KMS-11 (cell line): Measurements from ENCODE around the gene AIPL1.

ENCODE experiments used
- H2AFZ ChIP-seq: fragments of 200-600 bp; sonication (generic); 2 replicates; pipeline ENCODE4 v1.6.1; 2016; ENCODE audit warnings: antibody characterized with exemption, mixed run types, low read depth
- H3K27ac ChIP-seq: fragments of 200-600 bp; sonication (generic); 2 replicates; pipeline ENCODE4 v1.6.1; 2016; ENCODE audit warnings: mild to moderate bottlenecking, mixed run types
- H3K27me3 ChIP-seq: fragments of 200-600 bp; sonication (generic); 2 replicates; pipeline ENCODE4 v1.6.1; 2017; ENCODE audit warnings: mild to moderate bottlenecking, low read depth, mixed run types, moderate library complexity; ENCODE audit not compliant: insufficient read depth
- H3K36me3 ChIP-seq: fragments of 200-600 bp; sonication (generic); 2 replicates; pipeline ENCODE4 v1.6.1; 2017; ENCODE audit warnings: mild to moderate bottlenecking, mixed run types; ENCODE audit not compliant: insufficient read depth
- H3K4me1 ChIP-seq: fragments of 200-600 bp; sonication (generic); 2 replicates; pipeline ENCODE4 v1.6.1; 2016; ENCODE audit warnings: mild to moderate bottlenecking, low read depth, mixed run types; ENCODE audit not compliant: poor library complexity, severe bottlenecking
- H3K4me2 ChIP-seq: fragments of 200-600 bp; sonication (generic); 2 replicates; pipeline ENCODE4 v1.7.0; 2016; ENCODE audit warnings: mild to moderate bottlenecking, mixed run types
- H3K4me3 ChIP-seq: fragments of 200-600 bp; sonication (generic); IDR thresholded peaks from 2 replicates; pipeline ENCODE4 v1.6.1; 2017; ENCODE audit warnings: low read depth, low read length, mixed read lengths; ENCODE audit not compliant: insufficient read depth
- H3K79me2 ChIP-seq: fragments of 200-600 bp; sonication (generic); 2 replicates; pipeline ENCODE4 v1.6.1; 2016; ENCODE audit warnings: low read depth, mixed run types; ENCODE audit not compliant: insufficient read depth
- H3K9ac ChIP-seq: fragments of 200-600 bp; sonication (generic); 2 replicates; pipeline ENCODE4 v1.6.1; 2016; ENCODE audit warnings: mild to moderate bottlenecking, mixed run types
- H4K20me1 ChIP-seq: fragments of 200-600 bp; sonication (generic); 2 replicates; pipeline ENCODE4 v1.6.1; 2016; ENCODE audit warnings: mild to moderate bottlenecking, mixed run types; ENCODE audit not compliant: insufficient read depth
- TF ChIP-seq, protein P1 (sequence below): fragments of 200-600 bp; sonication (generic); conservative IDR thresholded peaks from 2 replicates; pipeline ENCODE4 v1.6.1; 2017; ENCODE audit warnings: low read depth, mild to moderate bottlenecking, antibody characterized with exemption, low read length, moderate library complexity, mixed read lengths

AIPL1 gene

DNA sequence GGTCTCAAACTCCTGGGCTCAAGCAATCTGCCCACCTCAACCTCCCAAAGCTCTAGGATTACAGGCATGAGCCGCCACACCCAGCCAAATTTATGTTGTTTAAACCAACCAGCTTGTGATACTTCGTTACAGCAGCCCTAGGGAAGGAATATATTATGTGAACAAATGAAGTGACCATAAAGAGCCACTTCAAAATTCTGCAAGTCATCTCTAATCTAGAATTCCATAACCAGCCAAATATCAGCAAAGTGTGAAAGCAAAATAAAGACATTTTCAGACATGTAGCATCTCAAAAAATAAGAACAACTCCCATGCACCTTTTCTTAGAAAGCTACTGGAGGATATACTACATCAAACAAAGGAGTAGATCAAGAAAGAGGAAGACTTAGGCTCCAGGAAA, 36.0 kb downstream of the AIPL1 start:
- Histone ChIP-seq H4K20me1 (no peaks in the 10 kb centered on the region), H3K4me1 (no peaks in the 10 kb centered on the region), H2AFZ (no peak overlapping the region), H3K9ac (no peak overlapping the region), H3K79me2 (no peaks in the 10 kb centered on the region), H3K4me2 (no peak overlapping the region), H3K4me3 (no peak overlapping the region), H3K36me3 (no peaks in the 10 kb centered on the region), H3K27ac (no peak overlapping the region), H3K27me3 (no peaks in the 10 kb centered on the region)
- TF ChIP-seq, protein P1, sequence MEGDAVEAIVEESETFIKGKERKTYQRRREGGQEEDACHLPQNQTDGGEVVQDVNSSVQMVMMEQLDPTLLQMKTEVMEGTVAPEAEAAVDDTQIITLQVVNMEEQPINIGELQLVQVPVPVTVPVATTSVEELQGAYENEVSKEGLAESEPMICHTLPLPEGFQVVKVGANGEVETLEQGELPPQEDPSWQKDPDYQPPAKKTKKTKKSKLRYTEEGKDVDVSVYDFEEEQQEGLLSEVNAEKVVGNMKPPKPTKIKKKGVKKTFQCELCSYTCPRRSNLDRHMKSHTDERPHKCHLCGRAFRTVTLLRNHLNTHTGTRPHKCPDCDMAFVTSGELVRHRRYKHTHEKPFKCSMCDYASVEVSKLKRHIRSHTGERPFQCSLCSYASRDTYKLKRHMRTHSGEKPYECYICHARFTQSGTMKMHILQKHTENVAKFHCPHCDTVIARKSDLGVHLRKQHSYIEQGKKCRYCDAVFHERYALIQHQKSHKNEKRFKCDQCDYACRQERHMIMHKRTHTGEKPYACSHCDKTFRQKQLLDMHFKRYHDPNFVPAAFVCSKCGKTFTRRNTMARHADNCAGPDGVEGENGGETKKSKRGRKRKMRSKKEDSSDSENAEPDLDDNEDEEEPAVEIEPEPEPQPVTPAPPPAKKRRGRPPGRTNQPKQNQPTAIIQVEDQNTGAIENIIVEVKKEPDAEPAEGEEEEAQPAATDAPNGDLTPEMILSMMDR, result no peak

DNA sequence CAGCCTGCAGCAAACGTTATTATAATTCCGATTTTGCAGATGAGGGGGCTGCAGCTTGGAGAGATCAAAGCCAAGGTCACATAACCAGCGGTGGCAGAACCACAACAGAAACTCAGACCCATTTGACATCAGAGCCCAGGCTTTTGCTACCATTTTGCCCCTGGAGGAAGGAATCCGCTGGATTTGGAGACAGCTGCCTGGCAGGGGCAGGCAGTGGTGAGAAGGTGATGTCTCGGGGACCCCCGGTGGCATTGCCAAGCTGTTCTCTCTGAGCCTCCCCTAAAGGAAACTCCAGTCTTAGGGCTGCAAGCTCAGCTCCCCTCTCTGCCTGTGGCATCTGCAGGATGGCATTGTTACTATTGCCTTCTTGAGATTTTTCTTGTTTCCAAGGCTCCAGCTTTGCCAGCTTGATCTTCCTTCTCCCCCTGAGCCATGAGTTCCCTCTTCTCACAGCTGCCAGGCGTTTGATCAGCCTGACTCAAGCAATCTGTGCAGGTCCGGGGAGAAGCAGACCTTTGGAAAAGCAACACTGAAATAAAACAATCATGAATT, 40.8 kb downstream of the AIPL1 start:
- H3K27ac ChIP-seq, result no peak overlapping the region
- H3K36me3 ChIP-seq, result no peaks in the 10 kb centered on the region
- no peak overlapping the region for H3K4me2 ChIP-seq
- no peak overlapping the region for H3K4me3 ChIP-seq
- H3K4me1 ChIP-seq, result no peaks in the 10 kb centered on the region
- no peaks in the 10 kb centered on the region for H3K79me2 ChIP-seq
- H3K27me3 ChIP-seq, result no peaks in the 10 kb centered on the region
- H2AFZ ChIP-seq, result no peak overlapping the region
- H4K20me1 ChIP-seq, result no peaks in the 10 kb centered on the region
- TF ChIP-seq, protein P1, result no peak
- no peak overlapping the region for H3K9ac ChIP-seq

DNA sequence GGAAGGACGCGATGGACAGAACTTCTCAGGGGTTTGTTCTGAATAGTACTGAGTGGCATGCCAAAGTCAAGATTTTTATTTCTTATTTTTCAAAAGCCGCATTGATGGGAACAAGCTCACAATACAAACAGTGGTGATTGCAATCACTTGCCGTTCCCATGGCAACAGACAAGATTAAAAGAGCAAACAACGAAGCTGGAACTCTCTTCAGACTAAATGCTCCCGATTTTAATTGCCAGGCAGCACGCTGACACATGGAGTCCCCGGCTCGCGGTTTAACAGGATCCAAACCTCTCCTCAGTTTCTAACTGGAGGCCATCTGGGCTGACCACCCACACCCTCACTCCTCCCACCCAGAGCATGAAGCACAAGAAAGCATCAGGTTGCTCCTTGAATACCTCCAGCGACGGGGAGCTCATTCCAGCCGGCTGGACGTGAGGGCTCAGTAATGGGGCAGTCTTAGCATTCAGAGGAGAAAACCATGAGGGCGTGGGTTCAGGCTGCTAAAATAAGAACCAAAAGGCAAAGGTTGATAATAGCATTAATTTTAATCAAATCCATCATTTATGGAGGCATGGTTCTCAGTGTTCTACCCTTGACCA, 41.5 kb downstream of the AIPL1 start:
- no peaks in the 10 kb centered on the region for H4K20me1 ChIP-seq
- H2AFZ ChIP-seq, result no peak overlapping the region

DNA sequence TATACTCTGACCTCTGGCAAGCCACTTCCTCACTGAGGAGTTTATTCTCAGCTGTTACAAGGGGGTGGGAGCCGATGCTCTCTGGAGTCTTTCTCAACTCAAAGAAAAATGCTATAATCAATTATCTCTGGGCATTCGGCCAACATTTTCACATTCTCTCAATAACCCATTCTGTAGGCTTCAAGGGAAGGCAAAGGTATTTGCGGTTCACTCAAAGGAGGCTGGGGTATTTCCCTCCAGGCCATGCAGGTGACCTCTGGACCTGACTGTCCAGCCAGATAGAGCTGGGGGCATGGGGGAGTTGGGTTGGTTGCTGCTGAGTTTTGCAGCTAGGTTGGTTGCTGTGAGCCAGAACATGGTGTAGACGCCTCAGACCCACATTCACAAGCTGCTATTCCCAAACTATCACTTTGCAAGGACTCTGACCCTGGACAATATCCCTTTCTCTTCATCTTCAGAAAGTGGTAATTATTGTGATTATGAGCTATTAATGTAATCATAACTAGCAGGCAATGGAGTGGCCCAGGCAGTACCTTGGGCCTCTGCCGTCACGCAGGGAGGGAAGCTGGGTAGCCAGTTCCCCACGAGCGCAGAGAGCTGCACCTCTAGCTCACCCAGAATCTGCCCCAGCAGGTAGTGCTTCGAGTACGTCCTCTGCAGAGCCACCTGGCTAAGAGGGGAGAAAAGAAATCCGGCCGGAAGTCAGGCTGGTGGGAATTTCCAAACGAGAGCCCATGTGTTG, 42.1 kb downstream of the AIPL1 start:
- Histone ChIP-seq H4K20me1 (no peaks in the 10 kb centered on the region), H3K27ac (no peak overlapping the region), H3K36me3 (no peaks in the 10 kb centered on the region), H3K4me2 (no peak overlapping the region), H3K27me3 (no peaks in the 10 kb centered on the region), H3K79me2 (no peaks in the 10 kb centered on the region), H2AFZ (no peak overlapping the region), H3K4me3 (no peak overlapping the region), H3K4me1 (no peaks in the 10 kb centered on the region), H3K9ac (no peak overlapping the region)
- TF ChIP-seq, protein P1, result no peak

More for the DNA sequence above, 41.5 kb downstream of the AIPL1 start:
- H3K79me2 ChIP-seq, result no peaks in the 10 kb centered on the region
- no peak overlapping the region for H3K4me2 ChIP-seq
- H3K36me3 ChIP-seq, result no peaks in the 10 kb centered on the region
- no peaks in the 10 kb centered on the region for H3K4me1 ChIP-seq
- no peaks in the 10 kb centered on the region for H3K27me3 ChIP-seq
- TF ChIP-seq, protein P1, result no peak
- no peak overlapping the region for H3K27ac ChIP-seq
- no peak overlapping the region for H3K9ac ChIP-seq
- no peak overlapping the region for H3K4me3 ChIP-seq
